RPMI7951 (cell line): ENCODE results near the gene TXNRD1. TPM values are rescaled to one million over a fixed set of nuclear protein-coding genes. Genes with fewer than 3 reads are reported as not detected.

ENCODE experiments used
- DNase-seq: peaks from one replicate; pipeline ENCODE4 v3.0.0-alpha.2; 2012; ENCODE audit warnings: low read depth
- total RNA-seq: library from RNA; depleted of rRNA; stranded (reverse); fragments of >200 nt; shearing (Covaris generic); gene quantifications from 2 replicates; pipeline ENCODE4 v1.2.3, GENCODE V29; 2014

The TXNRD1 gene
- total RNA-seq, 1 experiment from 2014 or later = 209 TPM

DNA sequence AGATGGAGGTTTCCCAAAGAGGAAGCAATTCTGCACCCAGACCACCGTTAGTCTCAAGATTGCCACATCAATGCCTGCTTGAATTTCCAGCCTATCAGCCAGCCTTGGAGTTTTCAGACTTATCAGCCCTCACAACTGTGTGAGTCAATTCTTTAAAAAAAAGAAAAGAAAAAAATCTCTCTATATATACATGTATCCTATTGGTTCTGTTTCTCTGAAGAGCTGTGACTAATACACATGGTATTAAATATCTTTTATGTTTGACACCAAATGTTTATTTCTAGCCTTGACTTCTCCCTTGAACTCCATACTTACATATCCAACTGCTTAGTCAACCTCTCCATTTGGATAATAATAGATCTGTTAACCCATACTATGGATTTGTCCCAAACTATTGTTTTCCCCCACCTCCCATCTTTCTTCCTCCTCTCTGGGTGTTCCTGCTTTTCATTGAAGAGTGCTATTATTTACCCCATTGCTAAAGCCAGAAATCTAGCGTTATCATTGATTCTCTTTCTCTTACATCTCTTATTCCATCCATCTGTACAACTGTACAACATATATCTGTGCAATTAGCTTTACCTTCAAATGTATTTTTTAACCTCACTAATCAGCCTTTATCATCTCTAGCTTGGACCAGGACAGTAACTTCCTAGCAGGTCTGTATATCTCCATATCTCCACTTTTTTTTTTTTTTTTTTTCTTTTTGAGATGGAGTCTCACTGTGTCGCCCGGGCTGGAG lies 65.3 kb downstream of the TXNRD1 start:
- DNase-seq = peak; percentile 94

DNA sequence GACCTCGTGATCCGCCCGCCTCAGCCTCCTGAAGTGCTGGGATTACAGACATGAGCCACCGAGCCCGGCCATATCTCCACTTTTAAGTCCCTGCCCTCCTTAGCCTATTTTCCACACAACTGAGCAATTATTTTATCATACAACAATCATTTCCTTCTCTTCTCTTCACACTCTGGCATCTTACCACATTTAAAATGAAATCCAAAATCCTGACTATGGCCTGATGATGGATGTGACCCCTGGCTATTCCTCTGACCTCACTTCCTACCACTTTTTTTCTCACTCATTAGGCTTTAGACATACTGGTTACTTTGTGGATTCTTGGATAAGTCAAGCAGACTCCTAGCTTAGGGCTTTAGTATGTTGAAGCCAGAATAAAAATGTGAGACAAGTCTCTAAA lies 66.1 kb downstream of the TXNRD1 start:
- DNase-seq = peak; percentile 88

DNA sequence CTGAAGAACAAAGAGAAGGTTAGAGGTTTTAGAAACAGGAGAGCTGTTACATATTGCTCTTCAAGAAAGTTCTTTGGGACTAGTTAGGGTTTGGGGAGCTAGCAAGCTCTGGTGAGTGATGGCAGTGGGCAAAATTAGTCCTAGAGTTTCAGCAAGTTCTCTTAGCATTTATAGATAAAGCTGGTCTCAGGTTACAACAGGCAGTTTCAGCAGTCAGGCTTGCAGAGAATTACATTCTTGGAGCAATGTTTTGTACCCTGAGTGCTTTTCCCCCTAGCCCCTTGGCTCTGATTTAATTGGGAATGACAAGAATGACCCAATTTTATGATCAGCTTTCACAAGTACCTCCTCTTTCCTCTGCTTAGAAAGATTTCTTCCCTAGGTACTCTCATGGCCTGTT lies 66.5 kb downstream of the TXNRD1 start:
- peak; percentile 26 for DNase-seq

DNA sequence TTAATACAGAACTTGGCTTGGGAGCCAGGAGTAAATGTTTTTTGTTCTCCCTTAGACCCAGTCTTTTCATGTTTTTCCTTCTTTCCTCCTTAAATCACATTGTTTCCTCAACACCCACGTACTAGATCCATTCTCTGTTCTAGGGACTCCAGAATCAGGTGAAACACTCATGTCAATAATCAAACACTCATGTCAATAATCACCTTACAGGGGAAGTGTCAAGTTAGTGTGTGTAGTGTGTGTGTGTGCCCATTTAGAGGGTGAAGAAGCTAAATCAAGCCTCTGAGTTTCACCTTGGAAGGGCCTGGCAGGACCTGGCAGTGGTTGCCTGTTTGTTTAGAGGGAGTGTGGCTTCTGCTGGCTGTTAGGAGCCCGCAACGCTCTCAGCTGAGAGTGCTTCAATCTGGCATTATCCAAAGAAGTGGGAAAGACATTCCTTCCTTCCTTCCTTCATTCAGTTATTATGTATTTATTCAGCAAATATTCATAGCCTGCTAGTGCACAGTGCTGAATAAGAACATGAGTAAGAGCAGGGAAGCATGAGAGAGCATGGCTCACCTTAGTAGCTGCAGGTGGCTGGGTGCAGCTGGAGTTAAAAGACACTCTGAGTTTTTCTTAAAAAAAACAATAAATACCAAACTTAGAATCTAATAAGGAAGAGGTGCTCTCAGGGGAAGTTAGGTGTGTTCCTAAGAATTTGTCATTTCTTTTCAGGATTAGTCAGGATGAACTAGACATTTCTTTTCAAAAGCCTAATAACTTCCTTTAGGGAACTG lies 70.3 kb downstream of the TXNRD1 start:
- DNase-seq = no peak

DNA sequence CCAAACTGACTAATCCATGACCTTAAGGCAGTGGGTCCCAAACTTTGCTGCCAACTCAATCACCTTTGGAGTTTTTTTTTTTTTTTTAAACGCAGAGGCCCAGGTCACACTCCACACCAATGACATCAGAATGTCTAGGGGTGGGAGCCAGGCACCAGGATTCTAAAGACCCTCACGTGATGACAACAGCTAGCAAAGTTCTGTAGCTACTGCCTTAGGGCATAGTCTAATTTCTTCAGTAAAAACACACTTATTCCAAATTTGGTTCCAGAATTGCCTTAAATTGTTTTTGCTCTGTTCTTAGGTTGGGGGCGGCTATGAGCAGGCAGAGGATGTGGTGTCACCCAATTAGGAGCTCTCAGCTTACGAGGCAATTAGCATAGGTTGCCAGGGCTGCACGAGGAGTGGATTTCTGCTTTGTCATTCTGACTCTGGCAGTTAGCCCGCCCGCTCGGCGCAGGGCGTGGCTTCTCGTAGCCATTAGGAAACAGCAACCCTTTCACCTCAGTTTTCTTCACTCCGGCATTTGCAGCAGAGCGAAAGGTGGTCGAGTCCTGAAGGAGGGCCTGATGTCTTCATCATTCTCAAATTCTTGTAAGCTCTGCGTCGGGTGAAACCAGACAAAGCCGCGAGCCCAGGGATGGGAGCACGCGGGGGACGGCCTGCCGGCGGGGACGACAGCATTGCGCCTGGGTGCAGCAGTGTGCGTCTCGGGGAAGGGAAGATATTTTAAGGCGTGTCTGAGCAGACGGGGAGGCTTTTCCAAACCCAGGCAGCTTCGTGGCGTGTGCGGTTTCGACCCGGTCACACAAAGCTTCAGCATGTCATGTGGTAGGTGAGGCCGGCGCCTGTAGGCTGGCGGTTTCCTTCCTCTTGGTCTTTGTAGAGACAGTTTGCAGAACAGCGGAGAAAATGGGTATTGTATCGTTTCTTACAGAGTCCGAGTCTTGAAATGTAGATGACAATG lies 71.2 kb downstream of the TXNRD1 start:
- DNase-seq = peak; percentile 97

DNA sequence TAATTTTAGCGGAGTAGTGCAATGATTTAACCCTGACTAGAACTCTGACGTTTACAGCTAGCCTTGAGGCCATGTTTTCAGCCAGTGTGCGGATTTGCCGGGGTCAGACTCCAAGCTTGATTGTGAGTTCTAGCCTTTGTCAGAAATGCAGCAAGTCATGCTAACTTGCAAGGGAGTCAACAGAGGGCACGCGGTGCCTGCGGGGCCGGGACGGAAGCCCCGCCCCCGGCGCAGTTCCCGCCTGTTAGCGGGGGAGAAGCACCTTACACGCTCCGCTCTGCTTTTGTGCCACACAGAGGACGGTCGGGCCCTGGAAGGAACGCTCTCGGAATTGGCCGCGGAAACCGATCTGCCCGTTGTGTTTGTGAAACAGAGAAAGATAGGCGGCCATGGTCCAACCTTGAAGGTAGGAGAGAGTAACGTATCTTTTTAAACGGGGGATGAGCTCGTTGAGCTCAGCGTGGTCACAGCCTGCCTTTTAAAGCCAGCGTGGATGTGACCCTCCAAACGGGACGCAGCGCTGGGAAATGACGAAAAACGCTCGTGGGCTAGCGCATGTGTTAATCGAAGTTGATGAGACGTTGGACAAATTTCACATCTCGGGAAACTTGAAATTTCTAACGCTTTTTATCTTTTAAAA lies 73.2 kb downstream of the TXNRD1 start:
- DNase-seq = peak; percentile 90

DNA sequence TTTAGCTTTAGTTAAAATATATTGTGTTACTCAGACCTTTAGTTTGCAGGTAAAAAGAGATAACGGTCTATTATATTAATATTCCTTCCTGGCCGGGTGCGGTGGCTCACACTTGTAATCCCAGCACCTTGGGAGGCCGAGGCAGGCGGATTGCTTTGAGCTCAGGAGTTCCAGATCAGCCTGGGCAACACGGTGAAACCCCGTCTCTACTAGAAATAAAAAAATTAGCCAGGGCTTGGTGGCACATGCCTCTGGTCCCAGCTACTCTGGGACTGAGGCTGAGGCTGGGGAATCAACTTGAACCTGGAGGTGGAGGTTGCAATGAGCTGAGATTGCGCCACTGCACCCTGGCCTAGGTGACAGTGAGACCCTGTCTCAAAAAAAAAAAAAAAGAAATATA lies 74.7 kb downstream of the TXNRD1 start:
- no peak for DNase-seq

DNA sequence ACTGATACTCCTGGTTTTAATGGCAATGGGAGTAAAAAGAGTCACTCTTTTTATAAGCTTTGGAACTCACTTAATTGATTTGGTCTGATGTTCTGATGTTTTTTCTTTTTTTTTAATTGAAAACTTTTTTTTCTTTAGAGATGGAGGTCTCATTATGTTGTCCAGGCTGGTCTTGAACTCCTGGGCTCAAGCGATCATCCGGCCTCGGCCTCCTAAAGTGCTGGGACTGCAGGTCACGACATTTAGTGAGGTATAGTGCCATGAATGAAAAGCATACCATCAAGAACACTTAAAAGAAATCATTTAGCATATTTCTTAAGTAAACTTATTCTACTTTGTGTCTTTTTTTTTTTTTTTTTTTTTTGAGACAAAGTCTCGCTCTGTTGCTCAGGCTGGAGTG lies 75.3 kb downstream of the TXNRD1 start:
- no peak for DNase-seq

DNA sequence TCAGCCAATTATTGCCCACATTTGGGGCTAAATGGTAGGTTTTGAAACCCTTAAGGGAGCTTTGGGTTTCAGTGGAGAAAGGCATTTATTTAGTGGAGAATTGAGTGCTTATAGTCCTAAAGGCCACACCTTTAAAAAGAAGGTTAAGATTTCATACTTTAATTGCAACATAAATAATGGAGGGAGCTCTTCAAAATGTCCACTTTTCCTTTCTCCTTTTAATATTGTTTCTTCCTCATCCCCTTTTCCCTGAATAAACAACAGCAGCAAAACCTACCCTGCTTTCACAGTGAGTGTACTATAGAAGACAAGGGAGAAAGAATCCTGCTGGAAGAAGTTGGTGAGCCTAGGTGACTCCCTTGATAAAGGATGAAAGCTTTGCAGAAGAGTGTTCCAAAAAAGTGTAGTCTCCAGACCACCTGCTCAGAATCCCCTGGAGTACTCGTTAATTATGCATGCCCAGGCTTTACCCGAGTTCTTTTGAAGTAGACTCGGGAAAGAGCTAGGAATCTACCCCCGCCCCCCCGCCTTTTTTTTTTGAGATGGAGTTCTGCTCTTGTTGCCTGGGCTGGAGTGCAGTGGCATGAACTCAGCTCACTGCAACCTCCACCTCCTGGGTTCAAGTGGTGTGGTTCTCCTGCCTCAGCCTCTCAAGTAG lies 76.4 kb downstream of the TXNRD1 start:
- no peak for DNase-seq

DNA sequence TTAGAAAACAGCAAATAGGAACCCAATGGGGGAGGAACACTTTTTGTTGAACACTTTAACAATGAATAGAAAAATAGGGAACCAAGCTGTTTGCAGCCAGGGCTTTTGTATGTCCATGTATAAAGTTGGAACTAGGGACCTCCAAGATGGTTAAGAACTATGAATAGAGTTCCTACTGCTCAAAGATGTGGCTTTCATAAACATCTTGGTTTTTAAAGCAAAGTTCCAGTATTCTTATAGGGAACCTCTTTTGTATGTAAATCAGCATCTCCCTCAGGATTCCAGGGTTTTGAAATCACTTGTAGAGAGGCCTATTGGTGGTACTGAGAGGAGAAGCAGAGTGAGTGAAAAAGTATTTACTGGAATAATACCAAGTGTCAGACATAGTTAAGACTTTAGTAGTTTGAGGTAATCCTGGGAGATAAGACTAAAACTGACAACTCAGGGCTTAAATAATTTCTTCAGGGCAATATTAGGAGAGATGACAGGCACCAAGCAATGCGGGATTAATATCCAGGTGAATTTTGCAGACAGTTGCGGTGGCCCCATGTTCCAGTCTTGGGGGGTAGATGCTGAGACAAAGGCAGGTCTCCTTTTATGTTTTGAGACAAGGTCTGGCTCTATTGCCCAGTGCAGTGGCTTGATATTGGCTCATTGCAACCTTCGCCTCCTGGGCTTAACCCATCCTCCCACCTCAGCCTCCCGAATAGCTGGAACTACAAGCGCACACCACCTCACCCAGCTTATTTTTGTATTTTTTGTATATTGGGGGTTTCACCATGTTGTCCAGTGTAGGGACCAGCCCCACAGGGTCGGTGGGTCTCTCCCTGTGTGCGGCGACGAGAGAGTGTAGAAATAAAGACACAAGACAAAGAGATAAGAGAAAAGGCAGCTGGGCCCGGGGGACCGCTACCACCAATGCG lies 77.6 kb downstream of the TXNRD1 start:
- no peak for DNase-seq

DNA sequence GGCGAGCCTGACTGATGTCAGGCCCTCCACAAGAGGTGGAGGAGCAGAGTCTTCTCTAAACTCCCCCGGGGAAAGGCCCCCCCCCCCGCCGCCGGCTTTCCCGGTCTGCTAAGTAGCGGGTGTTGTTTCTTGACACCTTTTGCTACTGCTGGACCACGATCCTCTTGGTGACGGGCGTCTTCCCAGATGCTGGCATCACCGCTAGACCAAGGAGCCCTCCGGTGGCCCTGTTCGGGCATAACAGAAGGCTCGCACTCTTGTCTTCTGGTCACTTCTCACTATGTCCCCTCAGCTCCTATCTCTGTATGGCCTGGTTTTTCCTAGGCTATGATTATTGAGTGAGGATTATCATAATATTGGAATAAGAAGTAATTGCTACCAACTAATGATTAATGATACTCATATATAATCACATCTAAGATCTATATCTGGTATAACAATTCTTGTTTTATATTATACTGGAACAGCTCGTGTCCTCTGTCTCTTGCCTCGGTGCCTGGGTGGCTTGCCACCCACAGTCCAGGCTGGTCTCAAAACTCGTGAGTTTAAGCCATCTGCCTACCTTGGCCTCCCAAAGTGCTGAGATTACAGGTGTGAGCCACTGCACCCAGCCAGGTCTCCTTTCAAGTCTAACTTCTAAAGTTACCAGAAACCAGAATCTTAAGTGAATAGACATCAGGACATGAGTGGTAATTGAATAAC lies 78.7 kb downstream of the TXNRD1 start:
- DNase-seq = peak; percentile 47

DNA sequence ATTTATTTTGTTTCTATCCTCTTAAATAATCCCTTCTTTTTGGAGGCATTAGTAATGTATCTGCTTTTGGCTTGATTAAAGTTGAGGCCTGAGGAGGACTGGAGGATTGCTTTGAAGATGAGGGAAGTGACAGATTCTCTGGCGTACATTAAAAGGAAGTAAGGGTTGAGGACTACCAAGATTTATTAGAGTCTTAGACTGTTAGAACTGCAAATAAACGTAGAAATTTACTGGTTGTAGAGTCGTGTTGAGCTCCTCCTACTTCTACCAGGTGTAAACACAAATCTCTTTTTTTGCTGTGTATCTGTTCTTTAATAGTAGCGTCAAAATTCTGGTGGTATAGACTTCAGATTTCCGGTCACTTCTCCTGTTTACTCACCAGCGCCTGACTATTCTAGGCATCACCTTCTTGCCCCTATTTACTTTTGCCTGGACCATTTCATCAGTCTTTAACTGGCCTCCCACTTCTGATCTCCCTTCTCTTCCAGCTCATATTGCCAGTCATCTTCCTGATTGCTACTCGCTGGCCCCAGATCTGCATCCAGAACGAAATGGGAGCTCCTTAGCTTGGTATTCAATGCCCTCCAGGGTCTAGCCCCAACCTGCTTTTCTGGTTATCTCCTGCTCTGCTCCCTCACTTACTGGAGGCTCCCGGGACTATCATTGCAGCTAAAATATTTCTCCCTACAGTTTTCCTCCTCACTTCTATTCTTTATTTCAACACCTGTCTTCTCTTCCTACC lies 79.5 kb downstream of the TXNRD1 start:
- no peak for DNase-seq

DNA sequence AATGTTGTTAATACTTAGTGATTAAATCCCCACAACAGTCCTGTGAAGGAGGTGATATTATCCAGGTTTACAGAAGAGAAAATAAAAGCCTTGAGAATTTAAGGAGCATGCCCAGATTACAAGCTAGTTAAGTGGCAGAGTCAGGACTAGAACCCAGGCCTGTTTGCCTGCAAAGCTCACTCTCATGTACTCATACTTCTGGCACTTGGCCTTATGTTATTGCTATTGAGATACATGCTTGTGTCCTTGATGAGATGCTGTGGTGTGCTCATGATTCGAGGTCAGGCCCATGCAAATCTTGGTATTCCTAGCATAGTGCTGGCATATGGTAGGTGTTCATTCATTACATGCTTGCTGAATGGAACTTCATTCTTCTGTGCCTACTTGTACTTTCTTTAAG lies 80.4 kb downstream of the TXNRD1 start:
- no peak for DNase-seq

DNA sequence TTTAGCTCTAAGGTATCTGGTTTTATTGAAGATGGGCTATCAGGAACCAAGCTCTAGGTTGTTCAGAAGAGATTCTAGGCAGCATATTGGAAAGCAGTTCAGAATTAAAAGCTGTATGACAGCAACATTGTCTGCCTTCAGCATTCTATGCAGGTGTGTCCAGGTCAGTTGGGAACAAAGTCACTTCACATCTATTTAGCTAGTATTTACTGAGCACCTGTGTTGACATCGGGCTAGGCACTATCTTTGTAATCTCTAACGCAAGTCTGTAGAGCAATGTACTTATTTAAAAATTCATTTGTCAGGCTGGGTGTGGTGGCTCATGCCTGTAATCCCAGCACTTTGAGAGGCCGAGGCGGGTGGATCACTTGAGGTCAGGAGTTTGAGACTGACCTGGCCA lies 81.1 kb downstream of the TXNRD1 start:
- no peak for DNase-seq

DNA sequence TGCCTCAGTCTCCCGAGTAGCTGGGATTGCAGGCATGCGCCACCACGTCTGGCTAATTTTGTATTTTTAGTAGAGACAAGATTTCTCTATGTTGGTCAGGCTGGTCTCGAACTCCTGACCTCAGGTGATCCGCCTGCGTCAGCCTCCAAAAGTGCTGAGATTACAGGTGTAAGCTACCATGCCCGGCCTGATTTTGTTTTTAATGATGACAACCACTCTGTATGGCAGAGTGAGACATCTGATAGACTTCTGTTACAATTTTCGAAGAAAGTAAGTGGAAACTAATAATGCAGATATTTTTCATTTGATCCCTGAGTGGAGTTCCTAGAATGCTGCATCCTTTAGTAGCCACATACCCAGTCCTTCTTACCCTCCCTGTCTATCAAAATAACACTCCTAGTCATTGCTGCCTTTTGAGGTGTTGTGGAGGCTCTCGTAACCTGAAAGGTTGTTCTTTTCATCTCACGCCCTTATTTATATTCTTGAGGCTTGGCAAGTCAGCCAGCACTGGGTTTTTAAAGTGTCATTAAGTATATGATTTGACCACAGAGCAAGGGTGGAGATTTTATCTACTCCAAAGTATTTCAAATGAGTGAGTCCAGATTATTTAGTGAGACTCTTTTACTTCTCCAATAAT lies 82.0 kb downstream of the TXNRD1 start:
- no peak for DNase-seq

DNA sequence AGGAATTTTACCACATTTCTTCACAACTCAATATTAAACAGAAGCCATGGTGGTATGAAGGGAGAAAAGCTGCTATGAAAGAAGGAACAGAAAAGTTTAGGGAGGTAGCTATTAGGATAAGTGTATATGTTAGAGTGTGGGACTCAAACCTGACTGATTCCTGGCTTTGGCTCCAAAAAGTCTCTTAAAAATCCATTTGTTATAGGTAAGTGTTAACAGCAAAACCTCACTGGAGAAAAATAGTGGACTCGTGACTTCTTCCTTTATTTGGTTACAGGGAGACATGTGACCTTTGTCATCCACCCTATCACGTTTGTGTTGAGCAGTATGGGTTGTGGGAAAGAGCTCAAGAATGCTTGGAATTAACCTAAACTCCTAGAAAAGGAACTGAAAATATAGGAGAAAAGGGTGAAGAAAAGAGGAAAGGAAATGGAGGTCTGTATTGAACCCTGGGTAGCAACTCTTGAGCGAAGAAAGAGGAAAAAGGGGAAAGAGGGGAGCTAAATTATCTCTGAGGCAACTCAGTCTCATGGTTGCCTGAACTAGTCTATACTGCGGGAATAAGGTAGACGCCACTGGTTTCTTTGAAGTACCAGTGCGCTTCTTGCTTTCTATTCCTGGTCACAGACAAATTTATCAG lies 84.4 kb downstream of the TXNRD1 start:
- no peak for DNase-seq

DNA sequence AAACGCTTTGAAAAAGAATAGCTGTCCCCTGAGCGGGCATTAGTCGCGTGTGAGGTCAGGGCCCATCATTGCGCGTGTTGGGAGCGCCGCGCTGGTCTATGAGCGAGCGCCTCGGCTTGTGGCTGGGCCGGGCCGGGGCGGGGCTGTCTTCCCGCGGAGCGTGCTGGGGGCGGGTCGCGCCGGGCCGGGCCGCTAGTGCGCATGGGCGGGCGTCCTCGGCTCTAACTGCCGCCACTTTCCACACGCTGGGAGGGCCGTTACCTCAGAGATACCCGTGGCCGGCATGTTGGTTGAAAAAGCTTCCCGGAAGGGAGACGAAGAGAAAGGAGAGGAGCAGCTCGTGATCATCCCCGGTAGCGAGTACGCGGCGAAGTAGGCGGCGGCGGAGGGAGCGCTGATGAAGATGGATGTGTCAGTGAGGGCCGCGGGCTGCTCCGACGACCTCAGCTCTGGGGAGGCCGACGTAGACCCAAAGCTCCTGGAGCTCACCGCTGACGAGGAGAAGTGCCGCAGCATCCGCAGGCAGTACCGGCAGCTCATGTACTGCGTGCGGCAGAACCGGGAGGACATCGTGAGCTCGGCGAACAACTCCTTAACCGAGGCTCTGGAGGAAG lies 88.1 kb downstream of the TXNRD1 start, which contains the start of gene EID3:
EID3 (plus strand) TSS at position 202 of the 614 bp plus-strand sequence; CDS start at position 398, 196 bp downstream.
- DNase-seq = no peak
